NCI-H524 treated with DMSO at 0.1 percent for 48 hours (cell line): ENCODE measurements around the gene RNF5.
"Not testable (repeated sequence)": the region's sequence is repeated elsewhere in the genome, so short reads cannot be mapped to it uniquely, and the experiment has no call there.

ENCODE experiments used
- DNase-seq: peaks from one replicate; lab custom pipeline; 2025; lab: John Stamatoyannopoulos, UW

The RNF5 gene

DNA sequence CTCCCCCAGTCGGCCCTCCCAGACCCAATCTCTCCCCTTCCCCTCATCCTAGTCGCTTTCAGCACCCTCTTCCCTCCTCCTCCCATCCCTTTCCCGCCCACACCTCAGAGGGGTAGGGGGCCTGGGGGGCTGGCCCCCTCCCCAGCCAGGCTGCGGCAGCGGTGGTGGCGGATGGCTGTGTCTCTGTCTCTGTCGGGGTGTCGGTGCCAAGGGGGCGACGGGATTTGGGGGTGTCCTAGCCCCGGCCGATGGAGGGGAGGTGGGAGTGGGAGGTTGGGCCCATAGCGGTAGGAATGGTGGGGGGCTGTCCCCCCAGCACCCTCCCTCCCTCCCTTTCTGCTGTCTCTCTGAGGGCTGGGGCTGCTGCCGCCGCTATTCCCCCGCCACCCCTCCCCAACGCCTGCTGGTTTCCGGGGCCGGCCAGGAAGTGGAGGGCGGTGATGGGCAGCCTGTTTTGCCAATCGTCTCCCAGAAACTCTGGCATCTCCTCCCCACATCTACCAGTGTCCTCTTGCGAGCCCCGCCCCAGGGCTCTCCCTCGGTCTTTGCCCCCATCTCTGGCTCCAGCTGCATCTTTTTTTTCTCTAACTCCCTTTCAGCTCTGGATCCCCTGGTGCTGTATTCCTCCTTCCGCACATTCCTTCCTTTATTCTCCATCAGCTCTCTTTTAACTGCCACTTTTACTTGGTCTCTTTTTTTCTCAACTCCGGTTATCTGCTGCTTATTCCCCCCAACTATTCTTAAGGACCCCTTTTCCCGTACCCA, 2.3 kb upstream of the RNF5 start, which contains the start of gene AGPAT1:
Gene AGPAT1, minus strand, starts transcription at position 374 of the 765 bp plus-strand sequence. CDS start 4,588 bp downstream, outside the sequence.
- DNase-seq: peak; percentile 83

DNA sequence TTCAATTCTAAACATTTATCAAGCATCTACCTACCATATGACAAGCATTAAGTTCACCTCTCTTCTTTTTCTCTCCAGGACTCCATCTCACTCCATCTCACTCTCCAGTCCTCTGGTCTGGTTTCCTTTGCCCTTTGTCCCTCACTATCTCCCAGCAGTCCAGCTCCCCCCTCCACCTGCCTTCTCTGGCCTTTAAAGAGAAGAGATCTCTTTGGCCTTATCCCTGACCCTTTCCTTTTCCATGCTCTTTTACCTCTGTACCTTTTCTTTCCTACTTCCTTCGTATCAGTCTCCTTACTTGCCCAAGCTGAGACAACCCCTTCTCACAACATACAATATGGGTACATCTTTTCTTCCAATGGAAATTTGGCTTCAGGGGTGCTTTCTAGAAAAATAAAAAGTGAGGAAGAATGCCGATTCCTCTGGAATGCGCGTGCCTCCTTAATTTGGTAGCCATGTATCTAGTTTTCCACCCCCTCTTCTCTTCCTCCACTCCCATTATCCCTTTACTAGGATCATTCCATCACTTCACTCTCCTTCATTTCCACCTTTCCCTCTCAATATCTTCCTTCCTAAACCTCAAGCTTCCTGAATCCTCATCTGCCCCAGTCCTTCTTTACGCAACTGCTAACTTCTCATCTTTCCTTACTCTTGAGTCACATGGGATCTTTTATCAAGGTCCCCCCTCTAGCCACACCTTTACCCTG, 1.6 kb upstream of the RNF5 start:
- no peak for DNase-seq

DNA sequence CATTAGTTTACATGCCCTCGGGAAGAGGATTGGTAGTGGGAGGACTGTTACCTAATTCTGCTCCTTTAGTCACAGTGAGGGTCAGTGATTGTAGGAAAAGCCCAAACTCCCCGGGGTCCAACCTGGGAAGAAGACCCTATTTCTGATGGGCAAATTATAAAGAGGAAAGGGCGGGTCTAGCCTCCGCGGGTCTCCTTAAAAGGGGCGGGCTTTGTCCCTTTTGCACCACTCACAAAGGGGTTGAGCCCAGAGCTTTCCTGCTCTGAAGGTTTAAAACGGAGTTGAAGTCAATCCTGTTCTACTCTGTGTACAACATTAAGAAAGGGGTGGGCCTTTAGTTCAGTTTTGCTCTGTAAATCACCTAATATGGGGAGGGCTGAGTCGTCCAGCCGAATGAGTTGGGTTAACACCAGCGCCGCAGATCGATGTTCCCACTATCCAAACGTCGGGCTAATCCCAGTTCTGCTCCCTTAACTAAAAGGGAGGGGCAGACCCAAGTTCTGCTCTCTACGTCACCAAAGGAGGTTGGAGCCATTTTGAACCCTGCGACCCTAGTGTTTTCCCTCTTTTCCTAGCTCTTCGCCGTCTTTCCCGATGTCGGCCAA, 920 bp upstream of the RNF5 start:
- DNase-seq: peak; percentile 28

DNA sequence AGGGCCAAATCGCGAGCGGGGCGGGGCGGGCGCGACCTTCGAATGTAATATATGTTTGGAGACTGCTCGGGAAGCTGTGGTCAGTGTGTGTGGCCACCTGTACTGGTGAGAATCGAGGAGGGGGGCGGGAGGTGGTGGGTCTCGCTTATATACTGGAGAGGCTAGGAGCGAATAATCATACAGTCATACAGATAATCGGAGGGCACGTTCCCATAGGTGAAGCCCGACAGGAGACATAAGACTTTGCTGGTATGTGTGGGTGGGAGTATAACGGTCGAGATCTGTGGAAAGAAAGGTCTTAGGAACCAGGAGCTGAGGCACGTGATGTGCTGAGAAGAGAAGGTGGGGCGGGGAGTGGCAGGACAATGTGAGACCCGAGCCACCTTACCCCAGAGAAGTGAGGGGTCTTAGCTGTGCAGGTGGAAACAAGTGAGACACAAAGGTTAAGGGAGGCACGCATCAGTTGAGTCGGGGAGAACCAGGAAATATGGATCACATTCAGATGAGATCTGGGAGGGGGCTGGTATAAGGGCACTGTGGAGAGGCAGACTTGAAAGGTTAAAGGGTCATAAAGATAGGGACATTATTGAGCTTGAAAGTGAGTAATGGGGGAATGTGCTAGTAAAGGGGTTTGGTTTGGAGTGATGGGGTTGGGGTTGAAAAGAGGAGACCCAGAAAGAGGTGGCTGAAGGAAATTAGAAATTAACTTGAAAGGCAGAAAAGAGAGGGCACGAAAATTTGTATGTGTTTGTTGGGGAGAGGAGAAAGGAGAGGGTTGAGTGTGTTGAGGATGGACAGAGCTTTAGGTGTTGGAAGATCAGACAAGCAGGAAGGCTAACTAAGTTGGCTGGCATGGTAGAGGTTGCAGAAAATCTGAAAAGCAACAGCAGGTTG, 589 bp downstream of the RNF5 start:
- DNase-seq: no peak

DNA sequence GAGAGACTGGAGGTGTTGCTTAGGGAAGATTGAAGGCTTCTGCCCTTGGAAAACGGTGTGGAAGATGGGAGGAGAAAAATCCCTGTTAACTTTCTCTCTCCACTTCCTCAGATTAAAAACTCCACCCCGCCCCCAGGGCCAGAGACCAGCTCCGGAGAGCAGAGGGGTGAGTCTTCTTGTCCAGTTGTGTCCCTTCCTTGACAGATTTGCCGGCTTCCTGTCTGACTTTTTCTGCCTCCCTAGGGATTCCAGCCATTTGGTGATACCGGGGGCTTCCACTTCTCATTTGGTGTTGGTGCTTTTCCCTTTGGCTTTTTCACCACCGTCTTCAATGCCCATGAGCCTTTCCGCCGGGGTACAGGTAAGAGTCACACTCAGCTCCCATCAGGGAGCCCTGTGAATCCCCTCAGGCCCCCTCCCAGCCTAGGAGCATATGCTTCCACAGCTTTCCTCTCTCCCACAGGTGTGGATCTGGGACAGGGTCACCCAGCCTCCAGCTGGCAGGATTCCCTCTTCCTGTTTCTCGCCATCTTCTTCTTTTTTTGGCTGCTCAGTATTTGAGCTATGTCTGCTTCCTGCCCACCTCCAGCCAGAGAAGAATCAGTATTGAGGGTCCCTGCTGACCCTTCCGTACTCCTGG, 1.7 kb downstream of the RNF5 start:
- DNase-seq: no peak

DNA sequence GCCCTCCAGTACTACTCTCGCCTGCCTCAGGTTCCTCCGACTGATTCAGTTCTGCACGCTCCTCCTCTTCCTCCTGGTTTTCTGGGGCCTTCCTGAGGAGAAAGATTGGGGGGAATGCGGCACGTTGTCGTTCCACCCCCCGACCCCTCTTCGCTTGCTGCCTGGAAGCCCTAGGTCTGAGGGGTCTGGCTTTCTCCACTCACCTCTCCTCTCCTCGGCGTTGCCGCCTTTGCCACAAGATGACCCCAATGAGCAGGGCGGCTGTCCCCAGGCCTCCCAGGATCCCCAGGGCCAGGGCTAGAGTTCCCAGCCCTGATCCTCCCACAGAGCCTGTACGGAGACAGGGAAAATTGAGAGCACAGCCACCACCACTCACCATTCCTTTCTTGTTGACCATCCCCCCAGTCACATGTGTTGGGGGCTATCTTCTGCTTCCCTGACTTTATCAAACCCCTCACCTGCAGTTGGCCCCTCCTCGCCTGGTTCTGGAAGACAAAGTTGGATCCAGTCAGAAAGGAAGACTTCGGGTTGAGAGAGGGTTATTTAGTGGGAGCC, 3.0 kb downstream of the RNF5 start:
- no peak for DNase-seq

DNA sequence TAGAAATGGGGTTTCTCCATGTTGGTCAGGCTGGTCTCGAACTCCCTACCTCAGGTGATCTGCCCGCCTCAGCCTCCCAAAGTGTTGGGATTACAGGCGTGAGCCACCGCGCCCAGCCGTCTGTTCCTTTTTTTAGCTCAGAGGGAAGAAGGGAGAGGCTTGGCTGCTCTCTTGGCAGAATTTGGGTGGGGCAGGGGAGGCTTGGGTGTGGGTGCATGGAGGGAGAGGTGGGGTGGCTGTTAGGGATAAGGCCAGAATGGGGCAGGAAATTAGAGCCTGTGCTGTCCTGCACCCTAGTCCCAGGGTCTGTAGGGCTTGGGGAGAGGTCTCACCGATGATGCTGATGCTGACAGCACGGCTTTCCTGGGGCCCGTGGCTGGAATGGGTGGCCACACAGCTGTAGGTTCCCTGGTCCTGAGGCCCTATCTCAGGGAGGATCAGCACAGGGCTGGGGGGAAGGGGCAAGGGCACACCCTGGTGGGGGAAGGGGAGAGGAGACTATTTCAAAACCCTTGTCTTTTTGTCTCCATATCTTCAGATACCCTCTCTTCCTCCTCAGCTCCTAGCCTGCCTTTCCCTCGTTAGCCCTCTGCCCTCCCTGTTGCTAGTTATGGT, 3.8 kb downstream of the RNF5 start:
- no peak for DNase-seq

DNA sequence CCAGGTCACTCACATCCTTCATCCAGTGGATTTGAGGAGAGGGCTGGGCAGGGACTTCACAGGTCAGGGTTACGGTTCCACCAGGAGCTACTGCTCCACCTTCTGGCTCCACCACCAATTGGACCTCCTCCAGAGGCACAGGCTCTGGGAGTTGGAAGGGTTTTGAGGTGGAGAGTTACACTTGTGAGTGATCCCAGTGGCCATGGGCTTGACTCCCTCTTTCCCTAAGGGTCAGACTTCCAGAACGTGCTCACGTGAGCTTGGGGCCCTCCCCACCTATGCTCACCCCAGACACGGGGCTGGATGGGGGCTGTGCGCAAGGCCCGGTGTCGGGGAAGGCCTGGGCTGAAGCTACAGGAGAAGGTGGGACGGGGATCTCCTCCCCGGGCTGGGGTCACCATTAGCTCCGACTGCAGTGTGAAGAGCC, 4.4 kb downstream of the RNF5 start:
- no peak for DNase-seq

DNA sequence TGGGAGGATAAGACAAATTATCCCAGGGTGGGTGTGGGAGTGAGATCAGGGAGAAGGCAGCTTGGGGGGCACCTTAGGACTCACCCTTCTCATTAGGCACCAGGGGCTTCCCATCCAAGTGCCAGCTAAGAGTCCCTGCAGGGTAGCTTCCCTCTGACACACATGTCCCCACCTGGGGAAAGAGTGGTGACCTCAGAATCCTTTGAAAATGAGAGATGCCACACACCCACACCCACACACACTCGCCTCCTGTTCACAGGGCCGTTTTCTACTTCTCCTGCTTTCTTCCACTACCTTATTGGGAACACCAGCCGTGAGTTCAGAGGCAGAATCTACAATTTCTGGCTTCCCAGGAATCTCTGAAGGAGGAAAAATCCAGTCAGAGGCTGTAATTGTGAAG, 4.8 kb downstream of the RNF5 start:
- no peak for DNase-seq

DNA sequence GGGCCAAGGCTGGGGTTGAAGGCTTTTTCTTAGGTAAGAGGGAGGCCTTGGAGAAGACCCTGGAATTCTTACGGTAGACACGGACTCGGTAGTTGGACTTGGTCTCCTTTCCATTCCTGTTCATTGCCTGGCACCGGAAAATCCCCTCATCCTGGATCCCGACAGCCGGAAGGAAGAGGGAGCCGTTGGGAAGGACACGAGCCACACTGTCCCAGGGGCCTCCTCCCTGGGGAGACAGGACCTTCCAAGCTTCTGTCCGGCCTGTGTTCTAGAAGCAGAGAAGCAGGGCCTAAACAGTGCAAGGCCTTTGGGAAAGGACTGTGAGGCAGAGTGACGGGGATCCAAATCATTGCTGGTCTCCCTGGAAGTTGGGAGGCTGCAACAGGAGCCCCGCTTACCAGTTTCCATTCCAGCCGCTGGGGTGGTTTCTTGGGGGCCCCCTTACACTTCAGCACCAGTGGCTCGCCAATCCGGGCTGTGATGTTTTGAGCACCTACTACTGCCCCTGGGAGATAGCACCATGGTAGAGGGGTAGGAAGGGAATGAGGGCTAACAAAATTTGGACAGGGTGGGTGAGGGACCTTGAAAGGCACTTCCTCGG, 5.4 kb downstream of the RNF5 start:
- DNase-seq: no peak

DNA sequence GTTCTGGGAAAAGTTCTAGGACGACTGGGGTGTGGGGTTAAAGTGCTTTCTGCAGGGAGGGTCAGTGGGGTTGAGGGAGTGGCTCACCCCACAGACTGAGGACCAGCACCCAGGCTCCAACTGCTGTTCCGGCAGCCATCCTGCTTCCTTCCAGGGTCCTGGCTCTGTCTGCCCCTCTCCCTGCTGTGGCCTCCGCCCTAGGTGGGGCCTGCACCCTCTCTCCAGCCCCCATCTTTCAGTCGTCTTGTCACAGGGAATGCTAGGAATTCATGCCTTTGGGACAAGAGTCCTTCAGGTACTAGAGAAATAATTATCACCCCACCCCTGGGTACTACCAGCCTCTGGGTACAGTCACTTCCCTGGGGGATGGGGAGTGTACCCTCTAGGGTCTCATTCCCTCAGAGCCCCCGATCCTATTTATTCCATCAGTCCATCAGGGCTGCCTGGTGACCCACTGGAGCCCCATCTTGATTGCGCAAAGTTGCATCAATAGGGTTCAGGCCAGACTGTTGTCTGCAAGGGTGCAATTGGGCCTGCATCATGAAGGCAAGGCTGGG, 6.0 kb downstream of the RNF5 start, which contains the start of gene AGER:
Gene AGER, minus strand, starts transcription at position 170 of the 557 bp plus-strand sequence. Its CDS starts 31 bp downstream, at position 139.
- DNase-seq: no peak

DNA sequence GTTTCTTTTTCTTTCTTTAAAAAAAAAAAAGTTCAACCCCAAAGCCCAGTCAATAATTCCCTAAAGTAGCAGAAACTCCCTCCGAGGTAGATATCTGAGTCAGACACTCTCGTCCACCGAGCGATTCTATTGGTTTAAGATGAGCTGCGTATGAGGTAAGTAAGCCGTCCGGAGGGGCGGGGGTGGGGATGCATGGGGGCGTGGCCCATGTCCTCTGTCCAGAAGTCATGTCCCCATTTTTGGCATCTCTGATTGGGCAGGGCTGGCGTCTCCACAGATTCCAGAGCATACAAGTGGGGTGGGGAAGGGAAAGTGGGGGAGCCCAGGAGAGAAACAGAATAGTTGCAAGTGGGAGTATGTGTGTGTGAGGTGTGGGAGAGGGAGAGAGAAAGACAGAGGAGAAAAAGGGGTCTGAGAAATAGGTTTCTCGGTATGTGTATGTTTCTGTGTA, 7.5 kb downstream of the RNF5 start:
- DNase-seq: not testable (repeated sequence)

DNA sequence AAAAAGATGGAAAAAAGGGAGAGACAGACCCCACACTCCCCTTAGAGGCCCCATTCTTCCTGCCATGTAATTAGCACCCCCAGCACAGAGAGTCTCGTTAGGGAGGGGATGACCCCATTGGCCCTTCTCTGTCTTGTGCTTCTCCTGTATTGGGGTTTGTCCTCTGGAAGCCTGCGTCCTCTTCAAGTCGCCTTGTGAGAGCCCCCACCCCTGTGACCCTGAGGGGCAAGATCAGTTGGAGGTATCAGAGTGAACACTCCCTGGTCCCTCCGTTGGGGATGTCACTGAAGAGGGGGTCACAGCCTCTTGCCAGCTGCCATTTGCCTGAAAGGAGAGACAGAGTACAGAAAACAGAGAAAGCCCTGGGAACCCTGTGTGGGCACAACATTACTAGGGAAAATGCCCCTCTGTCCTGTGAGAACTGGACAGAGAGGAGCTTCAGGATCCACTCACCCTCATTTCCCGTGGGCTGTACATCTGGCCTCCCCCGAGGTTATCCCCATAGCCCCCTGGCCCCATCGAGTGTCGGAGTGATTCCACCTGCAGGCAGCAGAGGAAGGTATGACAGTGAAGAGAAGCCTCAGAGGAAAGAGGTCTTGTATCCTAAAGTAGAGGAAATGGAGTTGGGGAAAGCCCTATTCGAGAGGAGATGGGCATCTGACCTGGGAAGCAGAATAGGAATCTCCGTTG, 8.1 kb downstream of the RNF5 start:
- DNase-seq: not testable (repeated sequence)

DNA sequence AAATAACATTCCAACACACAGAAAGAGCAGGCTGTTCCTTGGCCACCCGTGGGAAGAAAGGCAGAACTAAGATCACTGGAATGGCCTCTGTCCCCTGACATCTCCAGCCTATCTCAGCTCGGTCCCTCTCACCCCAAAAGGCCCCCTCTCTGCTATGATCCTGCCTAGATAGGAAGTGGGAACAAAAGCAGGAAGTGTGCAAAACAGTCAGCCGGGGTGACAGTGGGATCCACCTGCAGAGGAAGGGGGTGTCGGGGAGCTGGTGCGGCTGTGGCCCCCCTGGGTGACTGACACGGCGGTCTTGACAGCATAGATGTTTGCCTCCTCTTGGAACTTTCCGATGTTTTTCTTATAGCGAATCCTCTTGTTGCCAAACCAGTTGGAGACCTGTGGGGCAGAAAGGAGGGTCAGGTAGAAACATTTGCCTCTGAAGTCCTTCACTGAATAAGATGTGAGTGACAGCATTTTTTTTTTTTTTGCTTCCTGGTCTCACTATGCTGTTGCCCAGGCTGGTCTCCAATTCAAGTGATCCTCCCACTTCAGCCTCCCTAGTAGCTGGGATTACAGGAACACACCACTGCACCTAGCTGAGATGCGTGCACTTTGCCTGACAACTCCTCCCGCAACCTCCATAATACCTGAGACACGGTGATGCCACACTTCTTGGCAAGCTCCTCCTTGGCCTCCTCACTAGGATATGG, 9.0 kb downstream of the RNF5 start:
- no peak for DNase-seq

DNA sequence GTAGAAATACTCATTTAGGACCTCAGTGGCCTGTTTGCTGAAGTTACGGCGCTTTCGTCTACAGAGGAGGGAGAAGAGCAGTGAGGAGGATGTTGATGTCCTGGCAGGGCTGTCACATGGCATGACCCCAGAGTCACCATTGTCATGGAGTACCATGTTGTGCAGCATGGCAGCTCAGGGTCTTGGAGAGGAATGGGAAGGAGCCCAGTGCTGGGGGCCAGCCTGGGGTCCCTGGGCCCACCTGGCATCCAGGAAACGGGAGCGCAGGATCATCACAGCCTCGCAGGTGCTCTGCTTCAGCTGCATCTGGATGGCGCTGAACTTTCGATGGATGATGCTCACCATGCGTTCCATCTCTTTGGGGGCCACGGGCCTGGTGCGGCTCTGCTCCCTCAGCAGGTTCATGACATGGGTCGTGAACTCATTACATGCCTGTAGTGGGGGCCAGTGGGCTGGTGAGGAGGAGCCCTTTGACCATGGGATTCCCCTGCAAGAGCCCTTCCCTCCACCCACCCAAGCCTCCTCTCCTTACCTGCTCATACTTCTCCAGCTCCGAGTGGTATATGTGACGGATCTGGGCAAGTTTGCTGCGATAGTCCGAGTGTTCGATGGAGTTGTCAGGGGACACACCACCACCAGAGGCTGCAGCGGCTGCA, 9.6 kb downstream of the RNF5 start:
- not testable (repeated sequence) for DNase-seq

DNA sequence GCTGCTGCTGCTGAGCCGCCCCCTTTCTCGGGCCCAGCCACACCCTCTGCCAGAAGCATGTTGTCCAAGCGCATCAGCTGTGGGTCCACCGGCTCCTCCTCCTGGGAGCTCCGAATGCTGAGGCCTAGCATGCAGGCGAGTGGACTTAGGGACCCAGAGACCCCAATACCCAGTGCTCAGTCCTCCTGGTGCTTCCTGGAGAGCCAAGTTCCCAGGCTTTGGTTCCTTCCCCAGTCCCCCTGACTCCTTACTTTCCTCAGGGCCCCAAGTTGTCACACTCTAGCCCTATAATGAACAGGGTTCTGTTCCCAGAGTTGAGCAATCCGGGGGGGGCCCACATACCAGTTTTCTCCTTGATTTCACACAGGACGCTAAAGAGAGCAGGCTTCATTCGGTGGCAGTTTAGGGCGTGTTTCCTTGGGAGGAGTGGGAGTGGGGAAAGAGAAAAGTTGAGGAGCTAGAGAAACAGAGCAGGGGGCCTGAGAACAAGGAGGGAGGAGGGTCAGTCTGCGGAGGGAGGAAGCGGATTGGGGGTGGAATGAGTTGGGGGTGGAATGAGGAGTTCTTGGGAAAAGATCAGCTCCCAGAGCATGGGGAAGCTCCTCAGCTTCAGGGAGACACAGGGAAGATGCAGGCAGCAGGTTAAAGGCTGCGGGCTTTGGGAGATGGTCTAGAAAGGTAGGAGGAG, 10.3 kb downstream of the RNF5 start:
- no peak for DNase-seq

DNA sequence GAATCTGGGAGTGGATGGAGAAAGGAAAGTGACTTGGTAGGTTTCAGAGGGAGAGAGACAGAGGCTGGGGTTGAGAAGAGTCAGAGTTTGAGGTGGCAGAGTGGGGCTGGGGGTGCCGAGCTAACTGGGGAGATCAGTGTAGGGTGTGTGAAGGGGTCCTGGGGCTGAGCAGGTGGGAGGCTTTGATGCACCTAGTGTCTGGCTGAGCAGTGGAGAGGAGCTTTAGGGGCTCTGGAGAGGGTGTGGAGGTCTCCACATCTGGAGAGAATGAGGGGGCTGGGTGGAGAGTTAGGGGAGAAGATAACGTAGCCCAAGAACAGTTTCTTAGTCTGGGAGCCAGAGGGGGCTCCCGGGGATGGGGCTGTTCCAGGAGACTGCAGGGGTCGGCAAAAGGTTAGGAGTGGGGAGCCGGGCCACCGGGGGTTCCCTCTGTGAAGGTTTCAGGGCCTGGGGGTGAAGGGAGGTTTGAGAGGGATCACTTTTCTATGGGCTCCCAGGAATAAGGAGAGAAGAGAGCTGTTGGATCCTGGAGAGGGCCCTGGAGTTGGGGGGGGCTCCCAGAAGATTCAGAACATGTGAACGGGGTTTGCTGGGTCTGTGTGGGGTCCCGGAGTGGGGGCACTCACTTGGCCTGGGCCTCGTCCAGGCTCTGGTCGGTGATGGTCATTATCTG, 11.0 kb downstream of the RNF5 start:
- no peak for DNase-seq
